Endothelial cell of hepatic sinusoid (primary cell): ENCODE measurements around the gene TXNL1.
"Not testable (repeated sequence)": the region's sequence is repeated elsewhere in the genome, so short reads cannot be mapped to it uniquely, and the experiment has no call there.

ENCODE experiments used
- in situ Hi-C: cut with HindIII; loops from 2 replicates; pipeline ENCODE4 v1.10.0; 2017; ENCODE audit warnings: low sequenced_read_pairs

The TXNL1 gene

DNA sequence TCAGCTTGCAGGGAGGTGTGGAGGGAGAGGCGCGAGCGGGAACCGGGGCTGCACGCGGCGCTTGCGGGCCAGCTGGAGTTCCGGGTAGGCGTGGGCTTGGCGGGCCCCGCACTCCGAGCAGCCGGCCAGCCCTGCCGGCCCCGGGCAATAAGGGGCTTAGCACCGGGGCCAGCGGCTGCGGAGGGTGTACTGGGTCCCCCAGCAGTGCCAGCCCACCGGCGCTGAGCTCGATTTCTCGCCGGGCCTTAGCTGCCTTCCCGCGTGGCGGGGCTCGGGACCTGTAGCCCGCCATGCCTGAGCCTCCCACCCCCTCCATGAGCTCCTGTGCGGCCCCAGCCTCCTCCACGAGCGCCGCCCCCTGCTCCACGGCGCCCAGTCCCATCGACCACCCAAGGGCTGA is 66.1 kb downstream of the TXNL1 start:
- in situ Hi-C loops: not testable (repeated sequence)

DNA sequence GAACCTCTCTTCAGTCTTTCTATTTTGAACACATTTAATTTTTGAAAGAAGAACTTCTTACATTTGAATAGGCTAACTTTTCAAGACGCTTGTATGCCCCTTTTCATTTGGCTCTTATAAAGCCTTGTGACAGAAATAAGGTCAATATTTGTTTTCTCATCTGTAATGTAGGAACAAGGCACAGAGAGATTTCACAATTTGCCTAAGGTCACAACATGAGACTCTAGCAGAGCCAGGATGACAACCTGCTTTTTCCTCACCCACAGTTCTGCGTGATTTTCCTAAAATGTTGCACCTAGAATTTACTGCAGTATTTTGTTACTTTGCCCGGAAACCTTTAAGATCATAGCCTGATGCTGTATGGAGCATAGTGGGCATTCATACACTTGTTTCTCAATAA is 67.4 kb downstream of the TXNL1 start:
- in situ Hi-C loops: no loop called here

GRCh38 chr18:56569416-56569815 is 69.0 kb downstream of the TXNL1 start:
- in situ Hi-C loops: loop anchor here (5.0 kb wide), 1 partner anchor 57 kb away; no protein-coding TSS in a partner anchor

DNA sequence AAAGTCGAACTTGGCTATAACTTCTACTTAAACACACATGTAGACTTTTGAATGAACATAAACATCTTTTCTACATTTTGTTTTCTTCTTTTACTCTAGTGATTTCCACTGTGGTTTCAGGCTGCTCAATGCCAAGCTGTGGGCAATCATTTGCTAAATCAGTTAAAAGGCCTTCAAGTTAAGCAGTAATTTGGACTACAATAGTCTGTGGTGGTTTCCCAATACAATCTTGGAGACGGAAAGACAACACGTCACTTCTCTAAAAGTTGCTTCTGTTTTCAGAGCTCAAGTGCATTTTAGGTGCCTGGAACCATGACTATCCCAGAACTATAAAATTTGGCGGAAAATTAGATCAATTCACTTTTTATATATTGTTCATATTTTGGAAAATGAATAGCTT is 69.4 kb downstream of the TXNL1 start:
- in situ Hi-C loops: loop anchor here (5.0 kb wide), 1 partner anchor 57 kb away; no protein-coding TSS in a partner anchor

DNA sequence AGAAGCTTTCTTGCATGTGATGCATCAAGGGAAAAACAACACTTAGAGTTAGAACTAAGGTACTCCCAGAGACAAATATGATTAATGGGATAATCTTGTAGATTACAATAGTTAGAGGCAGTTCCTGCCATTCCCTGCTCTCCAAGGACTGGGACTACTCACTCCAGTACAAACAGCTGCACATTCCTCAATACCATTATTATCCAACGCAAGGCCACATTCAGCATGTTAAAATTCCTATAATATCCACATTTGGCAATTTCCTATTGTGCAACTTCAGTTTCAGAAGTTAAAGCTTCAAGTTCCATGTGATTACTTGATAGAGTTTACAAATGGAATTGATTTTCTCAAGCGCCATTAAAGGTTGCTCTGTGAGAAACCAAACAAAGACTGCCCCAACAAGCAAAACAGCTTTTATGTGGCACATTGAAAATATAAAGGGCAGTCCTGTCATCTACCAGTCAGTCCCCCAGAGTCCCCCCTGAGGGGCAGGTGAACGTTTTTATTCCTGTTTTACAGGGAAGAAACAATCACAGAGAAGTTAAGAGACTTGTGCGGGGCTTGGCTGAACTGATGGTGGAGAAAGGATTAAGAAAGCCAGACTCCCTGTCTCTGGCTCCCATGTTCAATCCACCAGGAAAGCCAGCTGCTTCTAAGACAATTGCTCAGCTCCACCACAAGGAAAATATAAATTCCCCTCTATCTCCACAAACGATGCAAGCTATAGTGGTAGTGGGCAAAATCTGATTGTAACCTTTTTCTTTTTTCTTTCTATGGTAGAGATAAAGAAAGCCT is 72.6 kb downstream of the TXNL1 start:
- in situ Hi-C loops: loop anchor here (5.0 kb wide), 1 partner anchor 53 kb away; no protein-coding TSS in a partner anchor

GRCh38 chr18:56565046-56565445 is 73.3 kb downstream of the TXNL1 start:
- in situ Hi-C loops: loop anchor here (5.0 kb wide), 1 partner anchor 53 kb away; no protein-coding TSS in a partner anchor

- in situ Hi-C loops: no loop called here
Measured at GRCh38 chr18:56563568-56563967, 74.8 kb downstream of the TXNL1 start.

DNA sequence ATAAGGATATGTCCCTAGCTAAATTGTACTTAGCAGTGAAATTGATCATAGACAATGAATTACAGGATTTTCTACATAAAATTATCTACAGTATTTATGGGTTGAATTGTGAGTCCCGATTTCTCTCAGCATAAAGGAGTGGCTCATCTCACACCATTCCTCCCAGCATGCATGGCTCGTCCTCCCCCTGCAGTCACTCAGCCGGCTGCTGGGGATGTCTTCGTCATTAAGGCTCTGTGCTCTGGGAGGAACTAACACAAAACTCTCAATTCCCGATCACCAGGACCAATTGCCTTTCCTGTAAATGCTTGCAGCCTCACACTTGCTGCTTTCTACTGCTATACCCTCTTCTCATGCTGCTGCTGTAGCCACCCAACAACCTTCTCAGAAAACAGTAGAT is 75.9 kb downstream of the TXNL1 start:
- in situ Hi-C loops: no loop called here

DNA sequence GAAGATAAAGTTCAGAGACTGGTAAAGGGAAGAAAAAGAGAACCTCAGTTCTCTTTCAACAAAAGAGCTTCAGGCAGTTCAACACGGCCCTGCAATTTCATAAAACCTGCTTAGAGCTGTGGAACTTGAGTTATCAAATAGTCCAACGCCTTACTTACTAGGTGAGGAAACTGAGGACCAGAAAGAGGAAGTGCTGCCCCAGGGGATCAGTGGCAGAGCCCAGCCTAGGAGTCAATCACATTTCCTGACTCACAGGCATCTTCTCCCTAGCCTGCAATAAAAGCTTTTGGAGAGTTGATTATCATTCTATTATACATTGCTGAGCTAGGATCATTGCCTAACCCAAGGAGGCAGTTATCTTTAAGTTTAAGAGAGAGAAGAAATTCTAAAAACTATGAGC is 77.4 kb downstream of the TXNL1 start:
- in situ Hi-C loops: no loop called here

DNA sequence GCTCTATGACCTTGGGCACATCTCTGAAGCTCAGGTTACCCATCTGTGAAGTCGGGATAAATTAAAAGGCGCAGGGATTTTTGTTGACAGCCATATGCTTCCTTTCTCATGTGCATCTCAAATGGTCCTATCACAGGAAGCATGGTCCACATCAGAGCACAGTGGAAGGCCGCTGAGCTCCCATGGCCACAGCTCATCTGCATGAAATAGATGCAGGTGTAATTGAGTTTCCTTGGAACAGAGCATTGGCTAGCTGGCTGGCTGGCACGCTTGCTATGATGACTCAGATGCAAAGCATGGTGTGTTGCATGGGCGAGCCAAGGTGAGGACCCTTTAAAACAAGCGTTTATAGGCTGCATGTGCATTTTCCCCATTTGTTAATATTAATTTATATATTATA is 79.3 kb downstream of the TXNL1 start:
- in situ Hi-C loops: no loop called here

- in situ Hi-C loops: no loop called here
Measured at GRCh38 chr18:56556907-56557306, 81.5 kb downstream of the TXNL1 start.

DNA sequence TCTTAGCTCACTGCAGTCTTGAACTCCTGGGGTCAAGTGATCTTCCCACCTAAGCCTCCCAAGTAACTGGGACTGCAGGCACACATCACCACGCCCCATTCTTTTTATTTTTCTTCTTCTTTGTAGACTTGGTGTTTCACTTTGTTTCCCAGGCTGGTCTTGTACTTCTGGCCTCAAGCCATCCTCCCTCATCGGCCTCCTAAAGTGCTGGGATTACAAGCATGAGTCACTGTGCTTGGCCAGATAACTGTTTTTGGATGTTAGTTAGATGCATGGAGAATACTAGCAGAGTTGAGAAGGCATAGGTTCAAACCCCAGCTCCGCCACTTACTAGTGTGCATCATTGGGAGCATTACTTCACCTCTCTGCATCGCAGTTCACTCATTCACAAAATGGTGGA is 88.3 kb downstream of the TXNL1 start:
- in situ Hi-C loops: no loop called here
